Neuronal stem cell (in vitro differentiated cells): ENCODE data around the gene MGRN1.

Source experiments
- DNase-seq: peaks from one replicate; pipeline ENCODE4 v3.0.0-alpha.2; 2013; ENCODE audit warnings: low spot score
- H2AFZ ChIP-seq: one replicate; pipeline ENCODE4 v1.6.1; 2013; ENCODE audit warnings: mild to moderate bottlenecking, low read length, inconsistent platforms
- H2AK5ac ChIP-seq: 2 replicates; pipeline ENCODE4 v1.6.1; 2013; ENCODE audit warnings: low read depth, mild to moderate bottlenecking, inconsistent platforms, low read length, moderate library complexity, mixed read lengths
- H2BK120ac ChIP-seq: 2 replicates; pipeline ENCODE4 v1.6.1; 2013; ENCODE audit warnings: low read depth, mild to moderate bottlenecking, inconsistent platforms, low read length, moderate library complexity, mixed read lengths
- H2BK12ac ChIP-seq: one replicate; pipeline ENCODE4 v1.6.1; 2013; ENCODE audit warnings: low read length, inconsistent platforms
- H2BK15ac ChIP-seq: 2 replicates; pipeline ENCODE4 v1.6.1; 2013; ENCODE audit warnings: mild to moderate bottlenecking, low read length, inconsistent platforms, mixed read lengths
- H2BK5ac ChIP-seq: one replicate; pipeline ENCODE4 v1.6.1; 2013; ENCODE audit warnings: inconsistent platforms, mild to moderate bottlenecking, low read length, moderate library complexity
- H3K14ac ChIP-seq: one replicate; pipeline ENCODE4 v1.6.1; 2013; ENCODE audit warnings: low read length, inconsistent platforms
- H3K18ac ChIP-seq: 2 replicates; pipeline ENCODE4 v1.6.1; 2013; ENCODE audit warnings: low read length, inconsistent platforms
- H3K23ac ChIP-seq: 2 replicates; pipeline ENCODE4 v1.6.1; 2013; ENCODE audit warnings: low read depth, mild to moderate bottlenecking, mixed read lengths, low read length, inconsistent platforms; ENCODE audit not compliant: poor library complexity
- H3K27ac ChIP-seq: replicated peaks from 3 replicates; pipeline ENCODE4 v1.5.1; 2013; ENCODE audit warnings: low read length, inconsistent platforms
- H3K27me3 ChIP-seq, 3 experiments: 2 replicates each; pipeline ENCODE4 v1.6.1; 2013; ENCODE audit warnings: low read length in 3 of 3, mild to moderate bottlenecking in 2 of 3, inconsistent platforms in 1 of 3, low read depth in 1 of 3, mixed read lengths in 1 of 3, moderate library complexity in 1 of 3; ENCODE audit not compliant: control insufficient read depth in 3 of 3, insufficient read depth in 3 of 3
- H3K36me3 ChIP-seq, 2 donors: replicated peaks in 1 of 2; 2 replicates each; pipeline ENCODE4 v1.6.1; 2013; ENCODE audit warnings: low read length in 2 of 2; ENCODE audit not compliant: control insufficient read depth in 2 of 2, insufficient read depth in 2 of 2
- H3K4ac ChIP-seq: 2 replicates; pipeline ENCODE4 v1.6.1; 2013; ENCODE audit warnings: inconsistent platforms, mild to moderate bottlenecking, low read length, moderate library complexity
- H3K4me1 ChIP-seq, 2 donors: 1 replicate in 1 of 2; 2 replicates in 1 of 2; pipeline ENCODE4 v1.6.1; 2013; ENCODE audit warnings: low read length in 2 of 2, low read depth in 1 of 2; ENCODE audit not compliant: control insufficient read depth in 2 of 2, insufficient read depth in 1 of 2
- H3K4me2 ChIP-seq: one replicate; pipeline ENCODE4 v1.6.1; 2013; ENCODE audit warnings: mild to moderate bottlenecking, low read length, inconsistent platforms; ENCODE audit not compliant: insufficient read depth, poor library complexity, severe bottlenecking
- H3K4me3 ChIP-seq, 2 donors: 2 replicates each; pipeline ENCODE4 v1.5.1; 2013; ENCODE audit warnings: low read length in 2 of 2, mild to moderate bottlenecking in 2 of 2, inconsistent platforms in 1 of 2, moderate library complexity in 1 of 2
- H3K79me1 ChIP-seq: one replicate; pipeline ENCODE4 v1.6.1; 2013; ENCODE audit warnings: low read depth, mild to moderate bottlenecking, inconsistent platforms, low read length, moderate library complexity
- H3K9ac ChIP-seq: one replicate; pipeline ENCODE4 v1.6.1; 2013; ENCODE audit warnings: mild to moderate bottlenecking, low read depth, low read length, inconsistent platforms; ENCODE audit not compliant: poor library complexity
- H3K9me3 ChIP-seq, 2 donors: replicated peaks in 1 of 2; 2 replicates each; pipeline versions ENCODE3 to v1.6.1; 2013; ENCODE audit warnings: low read length in 2 of 2, mild to moderate bottlenecking in 2 of 2, inconsistent platforms in 1 of 2, low read depth in 1 of 2, mixed read lengths in 1 of 2, moderate library complexity in 1 of 2; ENCODE audit not compliant: control insufficient read depth in 2 of 2, insufficient read depth in 1 of 2
- H4K8ac ChIP-seq: one replicate; pipeline ENCODE4 v1.6.1; 2013; ENCODE audit warnings: low read depth, mild to moderate bottlenecking, inconsistent platforms, low read length, moderate library complexity
- H4K91ac ChIP-seq: one replicate; pipeline ENCODE4 v1.6.1; 2013; ENCODE audit warnings: low read length, low read depth, mild to moderate bottlenecking, inconsistent platforms; ENCODE audit not compliant: poor library complexity
- WGBS, 2 donors: extraction: QIAGEN DNeasy Blood & Tissue Kit; methylation state at CpG; one replicate each; pipeline ENCODE4 v1.1.7; 2013; ENCODE audit warnings: missing lambda C conversion rate in 2 of 2, mixed read lengths in 1 of 2; ENCODE audit not compliant: insufficient read length in 2 of 2, insufficient replicate concordance in 1 of 2; ENCODE audit errors: extremely low coverage in 2 of 2; 5-methylcytosine and 5-hydroxymethylcytosine counted together

Gene MGRN1

GRCh38 chr16:4709481-4709880, 84.9 kb downstream of the MGRN1 start:
- Histone ChIP-seq H4K91ac (no peak overlapping the region), H4K8ac (no peak overlapping the region), H3K9me3 (no peaks in the 10 kb centered on the region), H3K27me3 (no peaks in the 10 kb centered on the region), H3K4me3 (no peak overlapping the region), H2BK120ac (no peak overlapping the region), H3K4ac (no peak overlapping the region), H3K4me1 (no peaks in the 10 kb centered on the region), H2AFZ (no peak overlapping the region), H2AK5ac (no peak overlapping the region), H3K36me3 (peaks cover 15 to 73% of the 10 kb centered on the region in 2 donors), H3K18ac (no peak overlapping the region), H3K23ac (no peak overlapping the region), H3K27ac (no peak overlapping the region), H3K9ac (no peak overlapping the region), H2BK12ac (no peak overlapping the region), H3K4me2 (no peak overlapping the region), H2BK15ac (no peak overlapping the region), H3K79me1 (peaks cover 3% of the 10 kb centered on the region), H3K14ac (no peak overlapping the region), H2BK5ac (no peak overlapping the region)
- no peak for DNase-seq
- no CpG with 5 or more reads among the region's 4 CpGs for WGBS, 2 donors

- no peak overlapping the region for H3K4ac ChIP-seq
- no peak overlapping the region for H4K8ac ChIP-seq
- peak overlapping the region; percentile 82 for H2BK5ac ChIP-seq
- H2BK15ac ChIP-seq = no peak overlapping the region
- no peak overlapping the region for H2AK5ac ChIP-seq
- peaks cover 3% of the 10 kb centered on the region for H3K79me1 ChIP-seq
- no peak overlapping the region for H3K4me3 ChIP-seq
- H3K27ac ChIP-seq = no peak overlapping the region
- no peak for DNase-seq
- H4K91ac ChIP-seq = no peak overlapping the region
- H2AFZ ChIP-seq = no peak overlapping the region
- H3K9me3 ChIP-seq = no peaks in the 10 kb centered on the region
- no peaks in the 10 kb centered on the region for H3K4me1 ChIP-seq
- no peak overlapping the region for H2BK12ac ChIP-seq
- H3K27me3 ChIP-seq = no peaks in the 10 kb centered on the region
- peaks cover 13 to 57% of the 10 kb centered on the region in 2 donors for H3K36me3 ChIP-seq
- H3K23ac ChIP-seq = peak overlapping the region; percentile 65
- peak overlapping the region; percentile 21 for H3K9ac ChIP-seq
- H3K4me2 ChIP-seq = no peak overlapping the region
- H3K14ac ChIP-seq = no peak overlapping the region
- no CpG with 5 or more reads among the region's 18 CpGs for WGBS, 2 donors
- no peak overlapping the region for H2BK120ac ChIP-seq
- no peak overlapping the region for H3K18ac ChIP-seq
Observed at GRCh38 chr16:4713663-4714501, 89.3 kb downstream of the MGRN1 start.

- Histone ChIP-seq H3K4ac (no peak overlapping the region), H2BK120ac (no peak overlapping the region), H3K4me1 (no peaks in the 10 kb centered on the region), H3K18ac (no peak overlapping the region), H3K27me3 (no peaks in the 10 kb centered on the region), H2BK15ac (no peak overlapping the region), H3K36me3 (peaks cover 10 to 56% of the 10 kb centered on the region in 2 donors), H3K14ac (no peak overlapping the region), H2BK5ac (no peak overlapping the region), H3K4me2 (no peak overlapping the region), H3K9ac (no peak overlapping the region), H3K79me1 (peaks cover 3% of the 10 kb centered on the region), H3K27ac (no peak overlapping the region), H3K9me3 (no peaks in the 10 kb centered on the region), H4K91ac (no peak overlapping the region), H2AK5ac (no peak overlapping the region), H4K8ac (no peak overlapping the region), H2AFZ (no peak overlapping the region), H3K23ac (no peak overlapping the region), H2BK12ac (no peak overlapping the region), H3K4me3 (no peak overlapping the region)
- no CpG with 5 or more reads among the region's 2 CpGs for WGBS, 2 donors
- no peak for DNase-seq
Observed at GRCh38 chr16:4714996-4715395, 90.4 kb downstream of the MGRN1 start.

GRCh38 chr16:4718466-4718865, 93.8 kb downstream of the MGRN1 start:
- Histone ChIP-seq H2BK12ac (no peak overlapping the region), H3K4me3 (no peak overlapping the region), H3K4me1 (no peaks in the 10 kb centered on the region), H2BK5ac (no peak overlapping the region), H3K27me3 (no peaks in the 10 kb centered on the region), H2AFZ (no peak overlapping the region), H3K4ac (no peak overlapping the region), H3K79me1 (peaks cover 3% of the 10 kb centered on the region), H3K4me2 (no peak overlapping the region), H3K18ac (no peak overlapping the region), H4K91ac (no peak overlapping the region), H3K14ac (no peak overlapping the region), H2AK5ac (no peak overlapping the region), H3K23ac (no peak overlapping the region), H3K27ac (no peak overlapping the region), H3K9me3 (no peaks in the 10 kb centered on the region), H3K36me3 (peaks cover 12 to 40% of the 10 kb centered on the region in 2 donors), H2BK15ac (no peak overlapping the region), H3K9ac (no peak overlapping the region), H4K8ac (no peak overlapping the region), H2BK120ac (no peak overlapping the region)
- WGBS, 2 donors = no CpG with 5 or more reads among the region's 5 CpGs
- DNase-seq = no peak
